Pancreas (tissue), 10 donors: Measurements from ENCODE around the gene S100A14. TPM values are rescaled to one million over a fixed set of nuclear protein-coding genes. Genes with fewer than 3 reads are reported as not detected.
A peak's percentile ranks its signal among the peaks of the same experiment; 100 is the strongest.
"Not testable (repeated sequence)": the region's sequence is repeated elsewhere in the genome, so short reads cannot be mapped to it uniquely, and the experiment has no call there.

ENCODE experiments used
- ATAC-seq, 4 donors: fragments of 200-7000 bp; cut with Tn5 transposase; one replicate each; pipeline versions ENCODE4 v1.8.0 to v1.9.1; 2020; ENCODE audit warnings: mild to moderate bottlenecking in 4 of 4, moderate library complexity in 4 of 4
- DNase-seq, 6 donors: peaks; one replicate each; pipeline ENCODE4 v3.0.0-alpha.2; 2020
- FAIRE-seq: peaks from 2 replicates; lab custom pipeline; 2012; peaks lifted over from hg19 to GRCh38; lab: Jason Lieb, UNC
- H3K27ac ChIP-seq, 4 donors: fragments of 200-600 bp; sonication (generic); 1 replicate in 3 of 4; 2 replicates in 1 of 4; pipeline versions ENCODE4 v1.5.0 to v1.8.0; 2020
- H3K27me3 ChIP-seq, 4 donors: fragments of 200-600 bp; one replicate each; pipeline ENCODE4 v1.8.0; 2021
- H3K36me3 ChIP-seq, 3 donors: fragments of 200-600 bp; sonication (generic) in 1 of 3; one replicate each; pipeline versions ENCODE4 v1.5.0 to v1.8.0; 2020 to 2021
- H3K4me1 ChIP-seq, 3 donors: fragments of 200-600 bp; one replicate each; pipeline ENCODE4 v1.8.0; 2021
- H3K4me3 ChIP-seq, 4 donors: fragments of 200-600 bp; sonication (generic) in 2 of 4; one replicate each; pipeline versions ENCODE4 v1.5.0 to v1.8.0; 2020 to 2021
- H3K9me3 ChIP-seq, 4 donors: fragments of 200-600 bp; one replicate each; pipeline ENCODE4 v1.8.0; 2021
- CTCF ChIP-seq, 4 donors: fragments of 200-600 bp; sonication (generic) in 3 of 4; IDR thresholded peaks; one replicate each; pipeline versions ENCODE4 v1.5.0 to v1.8.0; 2021; ENCODE audit warnings: antibody characterized with exemption in 4 of 4
- WGBS, 2 donors: extraction: QIAGEN DNeasy Blood & Tissue Kit; methylation state at CpG; one replicate each; pipeline ENCODE4 v1.1.7; 2013; 5-methylcytosine and 5-hydroxymethylcytosine counted together
- intact Hi-C, 3 donors: fragments of 100-400 bp; cut with DNase I; formaldehyde crosslinking; loops; one replicate each; pipeline versions ENCODE4 v1.11.1 to v1.14.2; 2022
- polyA plus RNA-seq, 2 donors: library from polyadenylated mRNA; stranded (reverse); fragments of 200-250 nt; gene quantifications; one replicate each; pipeline ENCODE4 v1.2.3, GENCODE V29; 2013
- total RNA-seq, 6 donors: library from RNA; stranded (reverse); fragmentation: NEBNext Ultra II Directional in 4 of 6; extraction: Animal tissue kit (Norgen Biotek cat#: 25700) in 4 of 6; gene quantifications; one replicate each; pipeline versions ENCODE4 v1.2.1 to v1.2.4, GENCODE V29; 2021 to 2023
- donor health status: healthy with polysubstance abuse.
- donor health status: DM: no; HTN: no; CAD: no; lungs with moderate emphysema.
- donor health status: DM: no; HTN: no; CAD: no.
- donor health status: control.
- donor health status: control.
- donor health status: Bipolar disorder and iron deficiency.
- donor health status: DM: yes; HTN: yes; CAD: no.
- donor health status: DM: no; HTN: no; CAD: no.
- donor health status: DM: no; HTN: no; CAD: no.
- donor health status: DM: yes; HTN: yes; CAD: no.

The S100A14 gene
- total and polyA plus RNA-seq, 8 donors: 3.6 to 23.7 (median 13.0) TPM

- ATAC-seq (peak in 1 of 4 donors; percentile 55), FAIRE-seq (no peak), DNase-seq (no peak)
- 89 to 90% methylated on average over 7 of the region's 7 CpGs for WGBS, 2 donors
- H3K27ac ChIP-seq: no peak overlapping the region
- H3K4me3 ChIP-seq: no peak overlapping the region
- H3K27me3 ChIP-seq: no peaks in the 10 kb centered on the region
- no peaks in the 10 kb centered on the region for H3K9me3 ChIP-seq
- intact Hi-C loops: no loop called here
- TF ChIP-seq CTCF (IDR thresholded peaks at IDR 0.05): no peak
- H3K4me1 ChIP-seq: no peaks in the 10 kb centered on the region
- H3K36me3 ChIP-seq: no peaks in the 10 kb centered on the region
Observed at GRCh38 chr1:153598309-153599172, 17.6 kb downstream of the S100A14 start.

- WGBS, 2 donors: 88 to 96% methylated on average over 6 of the region's 6 CpGs
- no peak overlapping the region for H3K27ac ChIP-seq
- H3K9me3 ChIP-seq: no peaks in the 10 kb centered on the region
- no peak for TF ChIP-seq CTCF (IDR thresholded peaks at IDR 0.05)
- peaks cover 0 to 8% (median 0%) of the 10 kb centered on the region in 3 donors for H3K4me1 ChIP-seq
- FAIRE-seq (no peak), DNase-seq (no peak), ATAC-seq (no peak)
- H3K4me3 ChIP-seq: no peak overlapping the region
- intact Hi-C loops: no loop called here
- H3K27me3 ChIP-seq: no peaks in the 10 kb centered on the region
- no peaks in the 10 kb centered on the region for H3K36me3 ChIP-seq
Observed at GRCh38 chr1:153597206-153597605, 18.9 kb downstream of the S100A14 start.

GRCh38 chr1:153592748-153593147, 23.4 kb downstream of the S100A14 start:
- no peak for FAIRE-seq

GRCh38 chr1:153588482-153588881, 27.6 kb downstream of the S100A14 start:
- no peak overlapping the region for H3K4me3 ChIP-seq
- no peaks in the 10 kb centered on the region for H3K9me3 ChIP-seq
- H3K4me1 ChIP-seq: peaks cover 0 to 8% (median 0%) of the 10 kb centered on the region in 3 donors
- H3K27me3 ChIP-seq: no peaks in the 10 kb centered on the region
- intact Hi-C loops: no loop called here
- no peaks in the 10 kb centered on the region for H3K36me3 ChIP-seq
- no peak for DNase-seq
- WGBS, 2 donors: 66 to 76% methylated on average over 2 of the region's 2 CpGs
- no peak for ATAC-seq
- no peak overlapping the region for H3K27ac ChIP-seq
- no peak for TF ChIP-seq CTCF (IDR thresholded peaks at IDR 0.05)
- no peak for FAIRE-seq

More at GRCh38 chr1:153592748-153593147, 23.4 kb downstream of the S100A14 start:
- Histone ChIP-seq H3K27me3 (no peaks in the 10 kb centered on the region), H3K36me3 (no peaks in the 10 kb centered on the region), H3K27ac (no peak overlapping the region), H3K4me1 (peaks cover 0 to 8% (median 0%) of the 10 kb centered on the region in 3 donors), H3K4me3 (no peak overlapping the region), H3K9me3 (no peaks in the 10 kb centered on the region)
- DNase-seq (no peak), ATAC-seq (no peak)
- TF ChIP-seq CTCF (IDR thresholded peaks at IDR 0.05): no peak
- WGBS, 2 donors: 55 to 58% methylated on average over 4 of the region's 4 CpGs
- intact Hi-C loops: no loop called here

GRCh38 chr1:153588033-153588432, 28.1 kb downstream of the S100A14 start:
- FAIRE-seq, DNase-seq, H3K4me3 ChIP-seq, H3K9me3 ChIP-seq, H3K36me3 ChIP-seq, ATAC-seq, H3K4me1 ChIP-seq, H3K27me3 ChIP-seq, H3K27ac ChIP-seq, intact Hi-C loops: not testable (repeated sequence)
- 90 to 94% methylated on average over 10 of the region's 10 CpGs for WGBS, 2 donors
